Endothelial cell of umbilical vein (primary cell): ENCODE measurements around the gene CERS5. TPM values are rescaled to one million over a fixed set of nuclear protein-coding genes. Genes with fewer than 3 reads are reported as not detected.

ENCODE experiments used
- BruUV-seq: library from RNA; stranded (reverse); fragments of 400-500 nt; replicated peaks from 2 replicates; lab custom pipeline; 2021; lab: Mats Ljungman, UMichigan
- CTCF ChIA-PET: fragments of 300-600, 350-600 bp; sonication (Branson Sonifier 250); formaldehyde crosslinking; loops from one replicate; lab custom pipeline; 2021; ENCODE audit warnings: antibody characterized with exemption, inconsistent platforms; lab: Charles Lee
- POLR2A ChIA-PET: fragments of 300-600, 350-600 bp; sonication (Branson Sonifier 250); formaldehyde crosslinking; loops from one replicate; lab custom pipeline; 2021; ENCODE audit warnings: antibody characterized with exemption, inconsistent platforms; lab: Charles Lee
- DNase-seq: peaks from one replicate; pipeline ENCODE4 v3.0.0-alpha.2; 2011; ENCODE audit warnings: low read depth, low spot score
- FAIRE-seq: peaks from 2 replicates; lab custom pipeline; 2011; peaks lifted over from hg19 to GRCh38; lab: Jason Lieb, UNC
- H2AFZ ChIP-seq: 2 replicates; pipeline ENCODE4 v1.6.0; 2012; ENCODE audit warnings: low read depth, low read length, control low read depth, inconsistent platforms
- H3K27ac ChIP-seq: 2 replicates; pipeline ENCODE4 v1.5.1; 2011; ENCODE audit warnings: low read depth, mild to moderate bottlenecking, control low read depth, low read length, moderate library complexity; ENCODE audit not compliant: insufficient read depth
- H3K27me3 ChIP-seq, 2 experiments: 2 replicates each; pipeline versions ENCODE4 v1.6.0 to v1.6.1; 2011; ENCODE audit warnings: low read length in 2 of 2, mixed read lengths in 1 of 2; ENCODE audit not compliant: control insufficient read depth in 2 of 2, insufficient read depth in 2 of 2
- H3K36me3 ChIP-seq, 2 experiments: 2 replicates in 1 of 2; 3 replicates in 1 of 2; pipeline ENCODE4 v1.5.1; 2011; ENCODE audit warnings: low read length in 2 of 2, mild to moderate bottlenecking in 1 of 2, moderate library complexity in 1 of 2; ENCODE audit not compliant: control insufficient read depth in 2 of 2, insufficient read depth in 2 of 2; ENCODE audit errors: extremely low read depth in 1 of 2
- H3K4me1 ChIP-seq: 3 replicates; pipeline ENCODE4 v1.5.1; 2011; ENCODE audit warnings: mild to moderate bottlenecking, low read length; ENCODE audit not compliant: control insufficient read depth, insufficient read depth; ENCODE audit errors: extremely low read depth
- H3K4me2 ChIP-seq: 2 replicates; pipeline ENCODE4 v1.6.1; 2011; ENCODE audit warnings: low read length, control low read depth, mixed read lengths; ENCODE audit not compliant: insufficient read depth
- H3K4me3 ChIP-seq, 3 experiments: fragments of 200-600 bp in 1 of 3; sonication (generic), shearing (Covaris generic) in 1 of 3; replicated peaks in 1 of 3; 2 replicates each; pipeline ENCODE4 v1.5.1; 2011 to 2016; ENCODE audit warnings: control low read depth in 3 of 3, low read length in 3 of 3, mild to moderate bottlenecking in 2 of 3, inconsistent platforms in 1 of 3, low read depth in 1 of 3, moderate library complexity in 1 of 3; ENCODE audit not compliant: insufficient read depth in 1 of 3
- H3K79me2 ChIP-seq: 2 replicates; pipeline ENCODE4 v1.6.0; 2012; ENCODE audit warnings: low read length, inconsistent platforms; ENCODE audit not compliant: control insufficient read depth, insufficient read depth
- H3K9ac ChIP-seq: replicated peaks from 2 replicates; pipeline ENCODE3; 2011; ENCODE audit warnings: low read length, control low read depth; ENCODE audit not compliant: insufficient read depth; ENCODE audit errors: extremely low read depth
- H3K9me1 ChIP-seq: replicated peaks from 3 replicates; pipeline ENCODE4 v1.6.0; 2011; ENCODE audit warnings: mild to moderate bottlenecking, low read length; ENCODE audit not compliant: control insufficient read depth, insufficient read depth; ENCODE audit errors: extremely low read depth
- H3K9me3 ChIP-seq: replicated peaks from 2 replicates; pipeline ENCODE4 v1.5.1; 2012; ENCODE audit warnings: low read length, inconsistent platforms; ENCODE audit not compliant: control insufficient read depth, insufficient read depth
- H4K20me1 ChIP-seq: replicated peaks from 2 replicates; pipeline ENCODE3; 2011; ENCODE audit warnings: mild to moderate bottlenecking, low read length; ENCODE audit not compliant: control insufficient read depth, insufficient read depth; ENCODE audit errors: extremely low read depth
- CTCF ChIP-seq, 2 donors: IDR thresholded peaks; 1 replicate in 1 of 2; 2 replicates in 1 of 2; pipeline ENCODE4 v1.5.1; 2011; ENCODE audit warnings: low read length in 2 of 2, mild to moderate bottlenecking in 2 of 2, moderate library complexity in 2 of 2, control low read depth in 1 of 2, inconsistent platforms in 1 of 2, low read depth in 1 of 2; ENCODE audit not compliant: insufficient read depth in 1 of 2; ENCODE audit errors: extremely low read depth in 1 of 2
- FOS ChIP-seq: IDR thresholded peaks from 2 replicates; pipeline ENCODE4 v1.6.1; 2011; ENCODE audit warnings: mild to moderate bottlenecking, low read length, moderate library complexity, borderline replicate concordance; ENCODE audit not compliant: insufficient read depth
- GATA2 ChIP-seq: IDR thresholded peaks from 2 replicates; pipeline ENCODE4 v1.7.0; 2011; ENCODE audit warnings: low read depth, mild to moderate bottlenecking, moderate library complexity, mixed read lengths, low read length; ENCODE audit not compliant: insufficient read length, insufficient read depth
- JUN ChIP-seq: IDR thresholded peaks from 2 replicates; pipeline ENCODE4 v1.6.1; 2011; ENCODE audit warnings: borderline replicate concordance, low read depth; ENCODE audit not compliant: insufficient read length, insufficient read depth
- MAX ChIP-seq: IDR thresholded peaks from 2 replicates; pipeline ENCODE4 v1.6.1; 2011; ENCODE audit not compliant: insufficient read depth, insufficient read length
- MYC ChIP-seq: IDR thresholded peaks from one replicate; pipeline ENCODE4 v1.6.1; 2011; ENCODE audit warnings: mild to moderate bottlenecking, low read depth, low read length
- POLR2A ChIP-seq: IDR thresholded peaks from 2 replicates; pipeline ENCODE4 v1.6.1; 2012; ENCODE audit warnings: low read depth, mild to moderate bottlenecking, control low read depth, low read length
- POLR2AphosphoS5 ChIP-seq: IDR thresholded peaks from 2 replicates; pipeline ENCODE4 v1.6.1; 2012; ENCODE audit warnings: low read depth, mild to moderate bottlenecking, control low read depth, low read length, moderate library complexity; ENCODE audit not compliant: insufficient read depth
- dilution Hi-C: fragments of 300-500 bp; cut with MboI; formaldehyde crosslinking; loops from one replicate; pipeline ENCODE4 v1.15.0; 2019; ENCODE audit warnings: low sequenced_read_pairs; ENCODE audit not compliant: extremely low pct_ligation_motif_present
- intact Hi-C: fragments of 100-400 bp; cut with micrococcal nuclease; formaldehyde crosslinking; loops from one replicate; pipeline ENCODE4 v1.10.0; 2022
- polyA plus RNA-seq, 4 experiments: library from polyadenylated mRNA; depleted of rRNA in 3 of 4; stranded (reverse) in 3 of 4; unstranded in 1 of 4; fragments of >200 nt; gene quantifications; 2 replicates each; pipeline versions ENCODE4 v1.2.1 to v1.2.3, GENCODE V29; 2011 to 2012; ENCODE audit warnings: missing spikeins in 1 of 4
- total RNA-seq: library from RNA; stranded (reverse); gene quantifications from 2 replicates; pipeline ENCODE4 v1.2.3, GENCODE V29; 2021

The CERS5 gene
- total and polyA plus RNA-seq, 2 donors (not counting 3 experiments of a cell fraction or from before 2014, with no cell fraction given), result 60.4 to 108 TPM

GRCh38 chr12:50187084-50187900 is 20.1 kb upstream of the CERS5 start:
- H3K9ac ChIP-seq, result peak overlapping the region; percentile 39
- H4K20me1 ChIP-seq, result no peaks in the 10 kb centered on the region
- no peak overlapping the region for H2AFZ ChIP-seq
- peaks cover 2% of the 10 kb centered on the region for H3K79me2 ChIP-seq
- no peak overlapping the region for H3K4me3 ChIP-seq
- POLR2A ChIA-PET, result no interaction called here
- no peaks in the 10 kb centered on the region for H3K27me3 ChIP-seq
- peaks cover 40% of the 10 kb centered on the region for H3K4me1 ChIP-seq
- DNase-seq, result no peak
- CTCF ChIA-PET, result interaction anchor here (1.0 to 3.3 kb wide), 7 partner anchors 9 to 220 kb away, joined by 3 to 11 read pairs (median 4); no protein-coding TSS in a partner anchor
- H3K36me3 ChIP-seq, result peaks cover 9 to 10% of the 10 kb centered on the region in 2 experiments
- no peak for TF ChIP-seq POLR2AphosphoS5
- TF ChIP-seq GATA2, result no peak
- no peak for TF ChIP-seq MYC
- TF ChIP-seq MAX, result no peak
- no peak for TF ChIP-seq POLR2A
- intact Hi-C loops, result loop anchor here (2.0 kb wide), 2 partner anchors 16 to 34 kb away; no protein-coding TSS in a partner anchor
- peak overlapping the region; percentile 41 for H3K4me2 ChIP-seq
- peak overlapping the region; percentile 90 for H3K27ac ChIP-seq
- no peaks in the 10 kb centered on the region for H3K9me1 ChIP-seq
- H3K9me3 ChIP-seq, result no peaks in the 10 kb centered on the region
- FAIRE-seq, result no peak
- no TSS peak for BruUV-seq
- dilution Hi-C loops, result no loop called here

GRCh38 chr12:50186681-50187080 is 19.5 kb upstream of the CERS5 start:
- intact Hi-C loops (loop anchor here (2.0 kb wide), 2 partner anchors 16 to 34 kb away; no protein-coding TSS in a partner anchor), dilution Hi-C loops (no loop called here)
- TF ChIP-seq MYC (no peak), MAX (no peak), POLR2A (no peak), CTCF (IDR thresholded peaks at IDR 0.05; ENCODE audit: extremely low read depth in 1 of 2, insufficient read depth in 1 of 2, low read depth in 1 of 2, low read length in 2 of 2) (no peak), JUN (no peak), POLR2AphosphoS5 (no peak), FOS (no peak), GATA2 (no peak)
- H3K36me3 ChIP-seq, result peaks cover 9 to 11% of the 10 kb centered on the region in 2 experiments
- H3K9me1 ChIP-seq, result no peaks in the 10 kb centered on the region
- FAIRE-seq (no peak), DNase-seq (peak; percentile 16)
- H3K27ac ChIP-seq, result peak overlapping the region; percentile 90
- BruUV-seq, result no TSS peak
- no peaks in the 10 kb centered on the region for H3K79me2 ChIP-seq
- CTCF ChIA-PET, result interaction anchor here (0.5 to 3.3 kb wide), 8 partner anchors 9 to 128 kb away, joined by 3 to 14 read pairs (median 6); no protein-coding TSS in a partner anchor
- POLR2A ChIA-PET, result no interaction called here
- H3K4me2 ChIP-seq, result peak overlapping the region; percentile 41
- H4K20me1 ChIP-seq, result no peaks in the 10 kb centered on the region
- H3K4me1 ChIP-seq, result peaks cover 38% of the 10 kb centered on the region
- H3K9me3 ChIP-seq, result no peaks in the 10 kb centered on the region
- no peak overlapping the region for H3K4me3 ChIP-seq
- H3K27me3 ChIP-seq, result no peaks in the 10 kb centered on the region
- no peak overlapping the region for H2AFZ ChIP-seq
- peak overlapping the region; percentile 39 for H3K9ac ChIP-seq
